ENCODE results near the gene MPHOSPH6.
"Not testable (repeated sequence)": the region's sequence is repeated elsewhere in the genome, so short reads cannot be mapped to it uniquely, and the experiment has no call there.

The MPHOSPH6 gene

DNA sequence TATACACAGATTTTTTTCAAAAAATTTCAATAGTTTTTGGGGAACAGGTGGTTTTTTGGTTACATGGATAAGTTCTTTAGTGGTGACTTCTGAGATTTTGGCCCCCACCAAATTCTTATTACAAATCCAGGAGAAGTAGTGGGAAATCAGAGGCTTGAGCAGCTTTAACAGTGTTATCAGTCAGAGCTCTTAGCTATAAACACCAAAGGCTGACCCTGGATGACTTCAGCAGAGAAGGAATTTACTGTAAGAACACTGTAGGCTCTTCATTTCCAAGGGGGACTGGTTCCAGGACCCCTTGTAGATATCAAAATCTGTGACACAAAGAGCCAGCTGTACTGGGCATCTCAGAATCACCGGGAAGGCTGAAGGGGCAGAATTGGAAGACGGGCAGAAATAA lies 17.8 kb downstream of the MPHOSPH6 start:
- DNase-seq, result no peak
- no peak for TF ChIP-seq POLR2A (IDR thresholded peaks at IDR 0.05; ENCODE audit: low read length)
- TF ChIP-seq GATA1 (IDR thresholded peaks at IDR 0.05; ENCODE audit: low read depth, low read length), result no peak

DNA sequence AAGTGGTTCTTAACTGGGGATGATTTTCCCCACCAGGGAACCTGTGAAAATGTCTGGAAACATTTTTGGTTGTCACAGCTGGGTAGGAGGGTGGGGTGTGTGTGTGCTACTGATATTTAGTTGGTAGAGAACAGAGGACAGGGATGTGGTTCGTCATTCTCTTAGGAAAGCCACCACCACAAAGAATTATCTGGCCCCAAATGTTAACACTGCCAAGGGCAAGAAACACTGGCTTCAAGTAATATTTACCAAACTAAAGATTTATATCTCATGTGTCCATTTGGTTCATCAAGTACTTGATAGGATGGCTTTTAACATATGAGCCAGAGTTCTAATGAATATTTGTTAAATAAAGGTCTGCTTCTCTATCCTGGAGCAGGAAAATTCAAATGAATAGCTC lies 19.5 kb downstream of the MPHOSPH6 start:
- DNase-seq, result peak; percentile 21 to 46
- TF ChIP-seq POLR2A (IDR thresholded peaks at IDR 0.05; ENCODE audit: low read length) (no peak), GATA1 (IDR thresholded peaks at IDR 0.05; ENCODE audit: low read depth, low read length) (no peak)

DNA sequence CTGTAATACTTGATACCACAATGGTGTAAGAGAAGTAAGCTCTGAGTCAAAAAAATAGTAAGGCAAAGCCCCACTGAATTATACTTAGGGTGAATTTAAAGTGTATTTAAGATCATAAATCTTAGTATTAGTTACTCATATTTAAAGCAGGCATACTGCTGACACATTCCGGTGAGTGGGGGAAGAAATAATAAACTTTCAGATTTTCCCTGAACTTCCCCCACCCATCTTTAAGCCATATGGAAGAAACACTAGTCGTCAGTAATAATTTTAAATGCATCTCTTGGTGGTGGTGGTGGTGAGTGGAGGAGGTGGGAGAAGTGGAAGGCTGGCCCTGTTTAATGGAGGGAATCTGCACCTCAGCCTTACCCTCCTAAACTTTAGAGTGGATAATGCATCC lies 20.5 kb downstream of the MPHOSPH6 start:
- no peak for DNase-seq
- TF ChIP-seq GATA1 (IDR thresholded peaks at IDR 0.05; ENCODE audit: low read depth, low read length) (no peak), POLR2A (IDR thresholded peaks at IDR 0.05; ENCODE audit: low read length) (no peak)

DNA sequence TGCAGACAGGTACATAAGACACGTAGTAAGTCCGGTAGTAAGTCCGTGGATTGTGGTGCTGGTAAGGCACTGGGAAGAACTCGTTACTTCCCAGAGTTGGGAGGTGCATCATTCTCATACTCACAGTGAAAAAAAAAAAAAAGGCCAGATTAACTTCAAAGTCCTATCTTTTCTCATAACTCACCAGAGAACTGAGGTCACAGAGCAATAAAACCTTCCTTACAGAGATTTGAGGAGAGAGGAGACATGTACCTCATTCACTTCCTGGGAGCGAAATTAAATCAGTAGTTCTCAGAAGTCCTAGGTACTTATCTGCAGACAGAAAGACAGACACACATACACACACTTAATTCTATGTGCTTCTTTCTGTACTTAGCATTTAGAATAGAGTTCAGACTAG lies 22.5 kb downstream of the MPHOSPH6 start:
- TF ChIP-seq GATA1 (IDR thresholded peaks at IDR 0.05; ENCODE audit: low read depth, low read length) (no peak), POLR2A (IDR thresholded peaks at IDR 0.05; ENCODE audit: low read length) (no peak)
- DNase-seq, result no peak

DNA sequence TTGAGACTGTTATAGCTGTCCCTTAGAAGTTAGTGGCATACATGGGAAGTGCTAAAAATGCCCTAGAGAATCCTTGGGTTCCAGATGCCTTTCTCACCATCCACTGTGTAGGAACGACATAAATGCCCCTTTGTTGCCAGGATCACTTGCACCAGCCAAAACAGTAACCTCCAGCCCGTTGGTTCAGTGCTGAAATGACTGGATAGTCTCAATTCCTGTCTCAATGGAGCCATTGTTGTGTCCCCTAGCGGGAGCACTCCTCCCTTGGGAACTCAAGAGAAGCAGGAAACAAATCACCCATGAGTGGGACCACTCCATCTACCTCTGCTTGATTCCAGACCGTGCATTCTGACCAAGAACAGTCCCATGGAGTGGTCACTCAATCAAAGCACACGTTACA lies 23.1 kb downstream of the MPHOSPH6 start:
- TF ChIP-seq POLR2A (IDR thresholded peaks at IDR 0.05; ENCODE audit: low read length) (no peak), GATA1 (IDR thresholded peaks at IDR 0.05; ENCODE audit: low read depth, low read length) (no peak)

DNA sequence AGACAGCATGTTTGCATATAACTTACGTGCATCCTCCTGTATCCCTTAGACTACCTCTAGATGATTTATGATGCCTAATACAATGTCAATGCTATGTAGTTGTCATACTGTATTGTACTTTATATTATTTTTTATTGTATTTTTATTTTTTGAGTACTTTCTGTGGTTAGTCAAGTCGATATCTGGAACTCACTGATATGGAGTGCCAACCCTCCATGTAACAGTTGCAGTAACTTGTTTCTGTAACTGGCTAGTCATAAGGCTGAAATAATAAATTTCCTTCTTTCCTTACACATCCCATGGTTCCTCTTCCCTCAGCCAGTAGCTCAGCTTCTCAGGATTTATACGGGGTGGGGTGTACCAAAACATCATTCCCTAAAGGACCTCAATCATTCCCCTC lies 23.5 kb downstream of the MPHOSPH6 start:
- DNase-seq, result no peak
- TF ChIP-seq GATA1 (IDR thresholded peaks at IDR 0.05; ENCODE audit: low read depth, low read length), result no peak
- no peak for TF ChIP-seq POLR2A (IDR thresholded peaks at IDR 0.05; ENCODE audit: low read length)

More for the DNA sequence above, 23.1 kb downstream of the MPHOSPH6 start:
- no peak for DNase-seq

DNA sequence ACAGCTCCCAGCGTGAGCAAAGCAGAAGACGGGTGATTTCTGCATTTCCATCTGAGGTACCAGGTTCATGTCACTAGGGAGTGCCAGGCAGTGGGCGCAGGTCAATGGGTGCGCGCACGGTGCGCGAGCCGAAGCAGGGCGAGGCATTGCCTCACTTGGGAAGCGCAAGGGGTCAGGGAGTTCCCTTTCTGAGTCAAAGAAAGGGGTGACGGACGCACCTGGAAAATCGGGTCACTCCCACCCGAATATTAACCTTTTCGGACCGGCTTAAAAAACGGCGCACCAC lies 30.8 kb downstream of the MPHOSPH6 start:
- DNase-seq, result not testable (repeated sequence)

DNA sequence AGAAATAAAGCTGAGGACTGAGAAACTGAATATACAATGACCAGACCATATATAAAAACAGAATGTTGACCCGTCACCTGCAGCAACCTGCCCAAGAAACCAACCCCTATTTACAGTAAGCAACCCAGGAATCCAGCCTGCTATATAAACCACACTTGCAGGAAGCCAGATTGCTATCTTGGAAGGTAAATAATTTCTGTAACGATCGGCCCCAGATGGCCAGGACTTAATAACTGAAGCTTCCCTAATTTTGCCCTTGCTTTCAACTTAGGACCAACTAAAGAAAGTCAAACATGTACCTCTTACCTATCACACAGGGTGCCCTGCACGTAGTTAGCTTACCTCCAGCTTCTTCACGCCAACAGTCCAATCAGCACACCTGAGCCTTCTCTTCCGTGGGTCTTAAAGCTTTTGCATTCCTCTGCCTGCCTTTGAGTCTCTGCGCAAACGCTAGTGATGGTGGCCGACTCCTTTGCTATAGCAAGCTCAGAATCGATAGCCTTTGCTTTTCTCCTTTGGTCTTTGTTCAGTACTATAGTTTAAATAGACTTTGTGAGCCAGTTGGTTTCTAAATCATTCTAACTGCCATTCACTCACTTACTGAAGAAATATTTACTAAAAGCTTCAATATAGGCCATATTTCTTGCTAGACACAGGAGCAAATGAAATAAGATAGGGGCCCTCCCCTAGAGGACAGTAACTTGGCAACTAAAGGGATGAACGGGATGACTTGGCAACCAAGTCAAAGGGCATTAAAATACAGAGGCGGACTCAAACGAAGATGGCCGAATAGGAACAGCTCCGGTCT lies 31.3 kb downstream of the MPHOSPH6 start:
- TF ChIP-seq POLR2A (IDR thresholded peaks at IDR 0.05; ENCODE audit: low read length) (no peak), GATA1 (IDR thresholded peaks at IDR 0.05; ENCODE audit: low read depth, low read length) (no peak)
- DNase-seq, result no peak

DNA sequence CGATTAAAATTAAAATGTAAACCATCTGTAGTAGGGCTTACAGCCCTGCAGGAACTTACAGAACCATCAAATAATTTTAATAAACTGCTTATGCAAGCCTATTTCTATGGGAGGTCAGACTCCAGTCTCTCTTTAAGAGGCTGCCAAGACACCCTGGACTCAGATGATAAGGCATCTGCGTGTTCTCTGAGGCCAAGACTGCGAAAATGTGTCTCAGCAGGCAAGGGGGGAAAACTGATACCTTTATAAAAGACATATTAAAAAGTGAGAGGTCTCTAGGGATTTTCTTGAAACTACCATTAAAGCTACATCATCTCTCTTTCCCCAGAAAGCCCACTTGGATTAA lies 32.2 kb downstream of the MPHOSPH6 start:
- DNase-seq, result peak; percentile 9 to 54
- TF ChIP-seq GATA1 (IDR thresholded peaks at IDR 0.05; ENCODE audit: low read depth, low read length) (no peak), POLR2A (IDR thresholded peaks at IDR 0.05; ENCODE audit: low read length) (no peak)

DNA sequence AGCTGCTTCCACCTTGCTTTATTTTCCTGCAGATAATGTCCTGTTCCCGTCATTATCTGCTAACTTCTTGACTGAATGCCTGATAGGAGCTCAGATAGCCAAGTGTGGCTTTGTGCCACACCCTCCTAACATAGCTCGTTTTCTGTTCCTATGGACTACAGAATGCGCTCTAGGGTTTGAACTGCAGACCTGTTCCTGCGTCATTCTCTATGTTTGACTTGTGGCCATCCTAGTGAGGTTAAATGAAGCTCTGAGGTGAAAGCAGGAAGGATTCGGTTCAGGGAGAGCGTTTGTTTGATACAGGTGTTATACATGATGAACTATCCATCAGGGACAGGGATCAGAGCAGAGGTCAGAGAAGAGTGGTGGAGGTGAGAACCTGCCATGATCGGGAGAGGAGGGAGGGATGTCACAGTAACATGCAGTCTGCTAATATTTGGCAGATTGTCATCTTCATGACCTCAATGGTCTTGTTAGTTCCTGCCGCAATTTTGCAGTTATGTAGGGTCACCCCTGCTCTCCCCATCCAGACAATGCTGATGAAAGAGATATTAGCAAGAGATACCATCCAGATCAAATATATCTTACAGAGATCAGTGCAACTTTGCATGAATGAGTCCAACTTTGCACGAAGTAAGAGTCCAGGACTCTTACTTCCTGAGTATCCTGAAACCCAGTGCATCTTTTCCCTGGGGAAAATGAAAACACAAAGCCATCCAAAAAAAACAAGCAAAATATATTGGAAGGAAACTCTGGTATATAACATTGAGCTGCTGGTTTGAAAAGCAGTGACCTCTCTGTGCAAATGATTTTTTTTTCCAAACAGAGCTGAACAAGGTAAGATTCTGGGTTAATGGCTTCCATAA lies 32.8 kb downstream of the MPHOSPH6 start:
- no peak for TF ChIP-seq GATA1 (IDR thresholded peaks at IDR 0.05; ENCODE audit: low read depth, low read length)
- TF ChIP-seq POLR2A (IDR thresholded peaks at IDR 0.05; ENCODE audit: low read length), result no peak
- peak in 1 of 2 experiments; percentile 40 for DNase-seq

DNA sequence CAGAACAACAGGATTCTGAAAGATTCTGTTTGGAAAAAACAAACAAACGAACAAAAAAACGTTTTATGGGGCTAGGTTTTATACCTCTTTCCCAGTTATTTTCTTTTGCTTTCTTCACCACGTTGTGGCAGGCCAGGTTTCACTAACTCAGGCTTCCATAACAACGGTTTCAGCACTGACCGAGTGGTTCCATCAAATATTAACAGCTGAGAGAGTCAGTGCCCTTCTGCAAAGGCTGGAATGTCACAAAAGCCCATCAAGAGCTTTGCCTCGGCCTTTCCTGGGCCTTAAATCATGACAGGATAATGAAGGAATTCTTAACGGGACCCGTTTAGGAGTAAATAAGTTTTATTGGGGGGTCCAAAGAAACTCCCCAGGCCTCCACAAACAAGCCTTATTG lies 34.2 kb downstream of the MPHOSPH6 start:
- no peak for DNase-seq

DNA sequence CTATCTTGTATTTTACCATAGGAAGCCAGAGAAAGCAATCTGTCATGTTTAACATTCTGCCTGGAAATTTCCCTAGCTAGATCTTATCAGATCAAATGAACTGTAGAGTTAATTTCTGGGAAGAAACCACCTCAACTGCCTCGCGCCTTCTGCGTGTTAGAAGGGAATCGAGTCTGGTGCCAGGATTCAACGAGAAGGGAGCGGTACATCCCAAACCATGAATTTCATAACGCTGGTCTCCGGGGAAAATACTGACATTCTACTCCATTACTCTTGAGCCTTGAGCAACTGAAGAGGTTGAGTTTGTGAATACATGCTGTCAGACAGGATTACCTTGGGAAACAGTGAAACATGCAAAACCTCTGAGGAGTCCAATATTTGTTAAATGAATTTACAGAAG lies 35.2 kb downstream of the MPHOSPH6 start:
- no peak for TF ChIP-seq GATA1 (IDR thresholded peaks at IDR 0.05; ENCODE audit: low read depth, low read length)
- no peak for DNase-seq

More for the DNA sequence above, 34.2 kb downstream of the MPHOSPH6 start:
- TF ChIP-seq GATA1 (IDR thresholded peaks at IDR 0.05; ENCODE audit: low read depth, low read length) (no peak), POLR2A (IDR thresholded peaks at IDR 0.05; ENCODE audit: low read length) (no peak)

DNA sequence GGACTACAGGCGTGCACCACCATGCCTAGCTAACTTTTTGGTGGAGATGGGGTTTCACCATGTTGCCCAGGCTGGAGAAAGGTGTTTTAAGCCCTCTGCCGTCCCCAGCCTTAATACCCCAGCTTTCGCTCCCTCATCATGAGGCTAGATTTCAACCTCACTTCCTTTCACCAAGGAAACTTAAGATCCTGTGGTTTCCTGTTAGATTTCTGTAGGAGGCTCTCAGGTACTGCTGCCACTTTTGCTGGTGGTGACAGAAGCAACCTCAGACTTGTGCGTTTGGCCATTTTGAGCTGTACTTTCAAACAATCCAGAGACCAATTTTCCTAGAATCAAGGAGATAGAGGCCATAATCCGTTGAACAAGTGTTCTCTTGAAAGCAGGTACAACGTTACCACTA lies 36.2 kb downstream of the MPHOSPH6 start:
- no peak for DNase-seq
- TF ChIP-seq POLR2A (IDR thresholded peaks at IDR 0.05; ENCODE audit: low read length) (no peak), GATA1 (IDR thresholded peaks at IDR 0.05; ENCODE audit: low read depth, low read length) (no peak)

DNA sequence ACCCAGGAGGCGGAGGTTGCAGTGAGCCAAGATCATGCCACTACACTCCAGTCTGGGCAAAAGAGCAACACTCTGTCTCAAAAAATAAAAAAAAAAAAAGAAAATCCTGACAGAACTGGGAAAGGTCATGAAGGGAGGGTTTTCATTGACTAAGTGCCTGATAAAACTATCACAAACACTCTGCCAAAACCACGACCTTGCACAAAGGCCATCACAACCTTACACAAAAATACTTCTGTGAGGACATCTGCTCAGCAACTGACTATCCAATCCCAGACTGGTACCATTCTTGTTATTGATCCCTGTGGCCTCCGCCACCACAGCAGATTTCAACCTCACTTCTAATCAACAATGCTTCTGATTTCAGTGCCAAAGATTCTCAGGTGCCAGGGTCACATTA lies 40.1 kb downstream of the MPHOSPH6 start:
- no peak for TF ChIP-seq GATA1 (IDR thresholded peaks at IDR 0.05; ENCODE audit: low read depth, low read length)
- no peak for TF ChIP-seq POLR2A (IDR thresholded peaks at IDR 0.05; ENCODE audit: low read length)
- no peak for DNase-seq

DNA sequence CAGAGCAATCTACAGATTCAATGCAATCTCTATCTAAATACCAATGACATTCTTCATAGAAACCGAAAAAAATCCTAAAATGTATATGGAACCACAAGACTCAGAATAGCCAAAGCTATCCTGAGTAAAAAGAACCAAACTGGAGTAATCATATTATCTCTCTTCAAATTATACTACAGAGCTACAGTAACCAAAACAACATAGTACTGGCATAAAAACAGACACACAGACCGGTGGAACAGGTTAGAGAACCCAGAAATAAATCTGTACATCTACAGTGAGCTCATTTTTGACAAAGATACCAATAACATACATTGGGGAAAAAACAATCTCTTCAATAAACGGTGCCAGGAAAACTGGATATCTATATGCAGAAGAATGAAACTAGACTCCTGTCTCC lies 45.4 kb downstream of the MPHOSPH6 start:
- no peak for DNase-seq

More for the DNA sequence above, 45.4 kb downstream of the MPHOSPH6 start:
- no peak for TF ChIP-seq POLR2A (IDR thresholded peaks at IDR 0.05; ENCODE audit: low read length)
